GM12872 (cell line): Measurements from ENCODE around the gene ANKIB1.

Experiments used
- TF ChIP-seq, protein P1 (sequence below): IDR thresholded peaks from 3 replicates; pipeline ENCODE4 v1.5.1; 2011; ENCODE audit warnings: low read depth, mild to moderate bottlenecking, low read length, moderate library complexity; ENCODE audit not compliant: insufficient read depth

ANKIB1 gene

DNA sequence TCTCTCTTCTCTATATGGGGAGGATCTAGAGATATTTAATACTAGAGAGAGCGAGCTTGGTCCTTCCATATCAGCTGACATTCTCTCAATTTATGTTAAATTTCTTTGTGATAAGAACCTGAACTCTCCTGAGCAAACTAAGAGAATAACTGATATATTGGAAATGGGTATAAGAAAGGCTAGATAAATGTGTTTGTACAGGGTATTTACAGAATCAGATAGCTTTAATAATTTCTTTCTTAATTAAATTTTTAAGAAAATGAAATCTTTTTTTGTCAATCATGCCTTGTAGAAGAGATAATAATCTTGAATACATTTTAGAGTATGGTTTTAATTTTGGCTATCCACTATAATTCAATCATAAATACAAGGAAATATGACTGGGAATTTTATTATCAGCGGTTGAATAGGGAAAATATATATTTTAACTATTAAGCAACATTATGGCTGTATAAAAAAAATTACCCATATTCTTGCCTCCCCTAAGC lies 58.7 kb downstream of the ANKIB1 start:
- TF ChIP-seq, protein P1, sequence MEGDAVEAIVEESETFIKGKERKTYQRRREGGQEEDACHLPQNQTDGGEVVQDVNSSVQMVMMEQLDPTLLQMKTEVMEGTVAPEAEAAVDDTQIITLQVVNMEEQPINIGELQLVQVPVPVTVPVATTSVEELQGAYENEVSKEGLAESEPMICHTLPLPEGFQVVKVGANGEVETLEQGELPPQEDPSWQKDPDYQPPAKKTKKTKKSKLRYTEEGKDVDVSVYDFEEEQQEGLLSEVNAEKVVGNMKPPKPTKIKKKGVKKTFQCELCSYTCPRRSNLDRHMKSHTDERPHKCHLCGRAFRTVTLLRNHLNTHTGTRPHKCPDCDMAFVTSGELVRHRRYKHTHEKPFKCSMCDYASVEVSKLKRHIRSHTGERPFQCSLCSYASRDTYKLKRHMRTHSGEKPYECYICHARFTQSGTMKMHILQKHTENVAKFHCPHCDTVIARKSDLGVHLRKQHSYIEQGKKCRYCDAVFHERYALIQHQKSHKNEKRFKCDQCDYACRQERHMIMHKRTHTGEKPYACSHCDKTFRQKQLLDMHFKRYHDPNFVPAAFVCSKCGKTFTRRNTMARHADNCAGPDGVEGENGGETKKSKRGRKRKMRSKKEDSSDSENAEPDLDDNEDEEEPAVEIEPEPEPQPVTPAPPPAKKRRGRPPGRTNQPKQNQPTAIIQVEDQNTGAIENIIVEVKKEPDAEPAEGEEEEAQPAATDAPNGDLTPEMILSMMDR: no peak

DNA sequence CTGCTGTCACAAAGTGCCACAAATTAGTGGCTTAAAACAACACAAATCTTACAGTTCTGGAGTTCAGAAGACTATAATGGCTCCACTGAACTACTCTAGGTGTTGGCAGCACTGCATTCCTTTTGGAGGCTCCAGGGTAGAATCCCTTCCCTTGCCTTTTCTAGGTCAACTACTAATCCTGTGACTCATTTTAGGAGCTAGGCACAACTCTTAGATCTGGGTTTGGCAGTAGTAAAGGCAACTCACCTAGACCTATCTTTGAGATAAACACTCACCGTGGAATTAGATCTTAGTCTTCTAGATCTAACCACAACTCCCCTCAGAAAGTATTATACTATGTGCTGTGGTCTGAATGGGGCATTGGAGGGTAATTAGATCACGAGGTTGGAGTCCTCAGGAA lies 60.4 kb downstream of the ANKIB1 start:
- TF ChIP-seq, protein P1: no peak

DNA sequence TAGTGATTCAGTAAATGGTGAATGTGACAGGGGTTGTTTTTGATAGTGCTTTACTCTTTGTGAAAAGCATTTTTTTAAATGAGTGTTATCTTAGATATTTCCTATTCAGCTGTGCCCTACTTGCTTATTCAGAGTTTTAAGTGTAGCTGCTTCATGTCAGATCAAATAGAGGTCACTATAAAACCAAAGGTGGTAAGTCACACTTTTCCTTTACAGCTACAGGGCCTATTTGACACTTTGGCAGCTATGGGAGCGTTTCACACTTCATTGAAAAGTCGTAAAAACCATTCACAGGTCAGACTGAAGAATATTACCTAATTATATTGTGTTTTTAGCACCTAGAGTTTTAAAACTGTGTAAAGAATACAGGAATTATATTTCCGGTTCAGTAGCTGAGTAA lies 67.3 kb downstream of the ANKIB1 start:
- TF ChIP-seq, protein P1: no peak

DNA sequence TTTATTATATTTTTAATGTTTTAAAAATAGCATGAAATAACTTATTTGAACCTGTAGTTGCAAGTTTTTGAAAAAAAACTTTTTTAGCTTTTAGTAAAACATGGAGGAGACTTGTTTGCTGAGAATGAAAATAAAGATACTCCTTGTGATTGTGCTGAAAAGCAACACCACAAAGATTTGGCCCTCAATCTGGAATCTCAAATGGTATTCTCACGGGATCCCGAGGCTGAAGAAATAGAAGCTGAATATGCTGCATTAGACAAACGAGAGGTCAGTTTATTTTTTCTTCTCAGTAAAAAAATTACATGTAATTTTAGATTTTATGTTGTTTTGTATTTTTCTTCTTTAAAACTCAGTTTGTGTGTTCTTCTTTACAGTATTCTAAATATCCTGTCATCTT lies 73.5 kb downstream of the ANKIB1 start:
- TF ChIP-seq, protein P1: no peak

DNA sequence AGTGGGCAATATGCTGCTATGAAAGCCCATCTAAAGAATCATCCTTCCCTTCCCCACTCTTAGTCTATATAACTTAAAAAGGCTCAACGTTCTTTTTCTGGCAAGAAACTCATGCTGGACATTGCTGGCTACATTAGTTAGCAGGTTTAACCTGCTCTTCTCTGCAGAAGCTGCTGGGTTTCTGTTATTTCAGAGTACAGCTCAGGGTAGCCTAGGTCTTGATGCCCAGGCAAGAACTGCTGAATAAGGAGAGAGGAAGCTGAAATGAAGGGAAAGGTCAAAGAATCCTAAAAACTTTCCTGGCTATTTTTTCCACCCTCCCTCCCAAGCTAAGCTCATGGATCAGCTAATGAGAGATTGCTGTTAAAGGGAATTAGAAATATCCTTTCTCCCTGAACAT lies 79.4 kb downstream of the ANKIB1 start:
- TF ChIP-seq, protein P1: no peak

DNA sequence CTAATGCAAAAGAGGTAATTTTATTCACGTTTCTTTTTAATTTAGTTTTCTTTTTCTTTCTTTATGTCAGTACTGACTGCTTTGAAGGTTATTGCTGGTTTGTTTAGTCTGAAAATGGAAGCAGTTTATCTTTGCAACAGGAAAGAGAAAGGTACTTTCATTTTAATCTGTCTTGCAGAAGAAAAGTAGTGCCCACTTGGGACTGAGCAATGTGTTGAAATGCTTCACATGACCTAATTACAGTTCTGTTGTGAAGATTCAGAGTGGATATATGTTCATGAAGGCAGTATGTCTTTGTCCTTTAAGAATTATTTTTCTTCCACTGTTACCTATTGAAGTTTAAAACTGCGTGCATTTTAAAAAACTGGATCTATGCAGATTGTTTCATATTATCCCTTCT lies 80.1 kb downstream of the ANKIB1 start:
- TF ChIP-seq, protein P1: no peak

DNA sequence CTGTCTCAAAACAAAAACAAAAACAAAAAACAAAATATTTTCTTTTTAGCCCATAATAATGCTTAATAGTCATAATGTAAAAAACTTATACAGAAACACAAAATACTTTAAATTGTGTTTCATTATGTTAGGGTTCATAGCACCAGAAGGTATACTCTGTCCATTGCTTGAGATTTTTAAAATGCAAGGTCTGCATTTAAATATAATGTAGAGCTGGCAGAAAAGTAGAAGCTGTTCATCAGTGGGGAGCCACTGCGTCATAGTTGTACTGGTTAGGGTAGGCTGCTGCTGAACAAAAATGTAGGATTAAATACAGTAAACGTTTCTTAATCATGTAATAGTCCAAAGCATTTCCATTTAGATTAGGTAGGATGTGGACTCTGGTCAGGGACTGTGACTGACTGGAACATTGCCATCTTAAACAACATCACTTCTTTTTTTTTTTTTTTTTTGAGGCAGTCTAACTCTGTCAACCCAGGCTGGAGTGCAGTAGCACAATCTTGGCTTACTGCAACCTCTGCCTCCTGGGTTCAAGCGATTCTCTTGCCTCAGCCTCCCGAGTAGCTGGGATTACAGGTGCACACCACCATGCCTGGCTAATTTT lies 85.2 kb downstream of the ANKIB1 start:
- TF ChIP-seq, protein P1: no peak
